ENCODE data around the gene PRPF40B.

DNA sequence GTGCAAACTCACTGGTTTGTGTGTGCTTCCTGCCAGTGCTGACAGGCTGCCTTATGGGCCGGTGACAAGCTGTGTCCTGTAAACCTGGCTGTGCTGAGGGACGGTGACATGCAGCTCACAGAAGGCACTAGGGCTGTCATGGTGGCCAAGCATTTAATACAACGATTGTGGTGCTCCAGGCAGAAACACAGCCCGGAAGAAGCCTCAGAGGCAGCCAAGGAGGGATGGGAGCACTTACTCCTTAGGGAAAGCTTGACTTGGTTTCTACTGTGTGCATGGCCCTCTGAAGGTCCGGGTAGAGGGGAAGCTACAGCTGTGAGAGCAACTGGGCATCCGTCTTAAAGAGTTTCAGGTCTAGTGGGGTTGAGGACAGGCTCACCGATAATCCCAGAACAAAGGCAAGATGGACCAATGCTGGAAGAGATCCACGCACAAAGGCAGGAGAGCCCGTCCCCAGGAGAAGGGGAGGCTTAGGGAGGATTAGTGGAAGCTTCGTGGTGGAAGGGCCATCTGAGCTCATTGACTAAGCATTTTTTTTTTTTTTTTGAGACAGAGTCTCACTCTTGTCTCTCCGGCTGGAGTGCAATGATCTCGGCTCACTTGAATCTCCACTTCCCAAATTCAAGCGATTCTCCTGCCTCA lies 44.8 kb upstream of the PRPF40B start:
- TF ChIP-seq, protein P1, sequence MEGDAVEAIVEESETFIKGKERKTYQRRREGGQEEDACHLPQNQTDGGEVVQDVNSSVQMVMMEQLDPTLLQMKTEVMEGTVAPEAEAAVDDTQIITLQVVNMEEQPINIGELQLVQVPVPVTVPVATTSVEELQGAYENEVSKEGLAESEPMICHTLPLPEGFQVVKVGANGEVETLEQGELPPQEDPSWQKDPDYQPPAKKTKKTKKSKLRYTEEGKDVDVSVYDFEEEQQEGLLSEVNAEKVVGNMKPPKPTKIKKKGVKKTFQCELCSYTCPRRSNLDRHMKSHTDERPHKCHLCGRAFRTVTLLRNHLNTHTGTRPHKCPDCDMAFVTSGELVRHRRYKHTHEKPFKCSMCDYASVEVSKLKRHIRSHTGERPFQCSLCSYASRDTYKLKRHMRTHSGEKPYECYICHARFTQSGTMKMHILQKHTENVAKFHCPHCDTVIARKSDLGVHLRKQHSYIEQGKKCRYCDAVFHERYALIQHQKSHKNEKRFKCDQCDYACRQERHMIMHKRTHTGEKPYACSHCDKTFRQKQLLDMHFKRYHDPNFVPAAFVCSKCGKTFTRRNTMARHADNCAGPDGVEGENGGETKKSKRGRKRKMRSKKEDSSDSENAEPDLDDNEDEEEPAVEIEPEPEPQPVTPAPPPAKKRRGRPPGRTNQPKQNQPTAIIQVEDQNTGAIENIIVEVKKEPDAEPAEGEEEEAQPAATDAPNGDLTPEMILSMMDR (IDR thresholded peaks at IDR 0.05): no peak
- no peak for TF ChIP-seq EZH2 (IDR thresholded peaks at IDR 0.05; ENCODE audit: borderline replicate concordance, insufficient read depth, low read depth, low read length, poor library complexity, severe bottlenecking)

Measured in B cell (primary cell).